Left ventricle myocardium superior (tissue), 1 donor: ENCODE data around the gene ZNF74. TPM values are rescaled to one million over a fixed set of nuclear protein-coding genes. Genes with fewer than 3 reads are reported as not detected.

Experiments
- ATAC-seq: fragments of 200-7000 bp; cut with Tn5 transposase; one replicate; pipeline ENCODE4 v1.9.1; 2020; ENCODE audit warnings: mild to moderate bottlenecking, moderate library complexity
- DNase-seq: peaks from one replicate; pipeline ENCODE4 v3.0.0-alpha.2; 2020
- intact Hi-C: fragments of 100-400 bp; cut with micrococcal nuclease; formaldehyde crosslinking; loops from one replicate; pipeline ENCODE4 v1.11.0; 2022
- total RNA-seq: library from RNA; stranded (reverse); fragmentation: NEBNext Ultra II Directional; extraction: Animal tissue kit (Norgen Biotek cat#: 25700); gene quantifications from one replicate; pipeline ENCODE4 v1.2.1, GENCODE V29; 2021
- donor health status: DM: no; HTN: yes; CAD: no; lungs with severe emphysema.

Gene ZNF74
- total RNA-seq, 1 donor from 2014 or later: 4.9 TPM

DNA sequence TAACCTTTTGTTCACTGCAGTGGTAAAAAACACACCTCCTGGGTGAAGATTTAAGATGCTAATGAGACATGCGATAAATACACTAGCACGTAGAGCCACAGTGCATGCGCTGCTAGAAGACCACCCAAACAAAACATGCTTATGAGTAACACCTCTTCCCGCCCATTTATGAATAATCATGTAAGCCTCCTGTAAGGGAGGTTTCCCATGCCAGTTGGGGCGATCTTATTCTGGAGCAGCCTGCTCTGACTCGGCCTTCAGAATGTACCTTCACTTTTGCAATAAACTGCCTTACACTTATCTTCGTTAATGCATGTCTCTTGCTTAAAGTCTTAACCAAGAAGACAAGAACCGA is 61.7 kb downstream of the ZNF74 start:
- intact Hi-C loops: loop anchor here (5.0 kb wide), 1 partner anchor 38 kb away; no protein-coding TSS in a partner anchor
- DNase-seq (no peak), ATAC-seq (no peak)

DNA sequence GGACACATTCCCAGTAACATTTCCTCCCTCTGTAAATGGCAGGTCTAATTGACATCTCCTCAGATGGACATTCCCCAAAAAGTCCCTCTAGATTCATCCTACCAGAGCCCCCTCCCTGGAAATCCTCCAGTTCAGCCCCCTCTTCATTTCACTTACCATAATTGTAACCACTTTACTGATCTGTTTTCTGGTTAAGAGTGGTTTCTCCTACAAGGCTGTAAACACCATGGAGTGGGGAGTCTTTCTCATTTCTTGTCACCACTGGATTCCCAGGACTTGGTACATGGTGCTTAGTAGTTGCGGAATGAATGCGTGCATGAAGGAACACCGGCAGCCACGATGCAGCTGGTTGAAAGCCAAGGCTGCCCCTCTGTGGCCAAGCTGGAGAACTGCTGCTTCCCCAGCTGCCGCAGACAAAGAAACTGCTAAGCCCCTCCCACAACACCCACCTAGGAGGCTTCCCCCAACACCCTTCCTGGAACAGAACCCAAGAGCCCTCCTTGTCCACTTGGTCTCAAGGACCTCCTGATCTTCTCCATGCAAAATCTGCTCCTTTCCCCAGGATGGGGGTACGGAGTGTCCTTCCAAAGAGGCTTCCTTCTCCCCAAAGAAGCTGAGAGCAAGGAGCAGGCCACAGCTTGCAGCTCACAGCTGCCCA is 62.2 kb downstream of the ZNF74 start:
- peak; percentile 90 for ATAC-seq
- peak; percentile 78 for DNase-seq
- intact Hi-C loops: loop anchor here (5.0 kb wide), 1 partner anchor 39 kb away; no protein-coding TSS in a partner anchor

DNA sequence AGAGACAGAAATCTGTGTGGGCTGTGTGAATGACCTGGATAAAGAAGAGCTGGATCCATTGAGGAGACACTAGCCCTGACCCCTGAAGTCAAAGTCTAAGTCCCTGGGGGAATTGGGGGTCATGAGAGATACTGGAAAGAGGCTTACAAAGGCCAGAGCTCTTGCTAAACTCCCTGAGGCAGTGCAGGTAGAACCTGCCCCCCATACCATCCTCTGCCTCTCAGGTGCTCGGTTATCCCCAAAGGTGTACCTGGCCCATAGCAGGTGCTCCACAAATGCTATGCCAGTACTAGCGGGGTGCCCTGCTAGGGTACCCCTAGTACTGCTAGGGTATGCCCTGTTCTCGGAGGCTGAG is 62.7 kb downstream of the ZNF74 start:
- intact Hi-C loops: loop anchor here (5.0 kb wide), 1 partner anchor 39 kb away; no protein-coding TSS in a partner anchor

DNA sequence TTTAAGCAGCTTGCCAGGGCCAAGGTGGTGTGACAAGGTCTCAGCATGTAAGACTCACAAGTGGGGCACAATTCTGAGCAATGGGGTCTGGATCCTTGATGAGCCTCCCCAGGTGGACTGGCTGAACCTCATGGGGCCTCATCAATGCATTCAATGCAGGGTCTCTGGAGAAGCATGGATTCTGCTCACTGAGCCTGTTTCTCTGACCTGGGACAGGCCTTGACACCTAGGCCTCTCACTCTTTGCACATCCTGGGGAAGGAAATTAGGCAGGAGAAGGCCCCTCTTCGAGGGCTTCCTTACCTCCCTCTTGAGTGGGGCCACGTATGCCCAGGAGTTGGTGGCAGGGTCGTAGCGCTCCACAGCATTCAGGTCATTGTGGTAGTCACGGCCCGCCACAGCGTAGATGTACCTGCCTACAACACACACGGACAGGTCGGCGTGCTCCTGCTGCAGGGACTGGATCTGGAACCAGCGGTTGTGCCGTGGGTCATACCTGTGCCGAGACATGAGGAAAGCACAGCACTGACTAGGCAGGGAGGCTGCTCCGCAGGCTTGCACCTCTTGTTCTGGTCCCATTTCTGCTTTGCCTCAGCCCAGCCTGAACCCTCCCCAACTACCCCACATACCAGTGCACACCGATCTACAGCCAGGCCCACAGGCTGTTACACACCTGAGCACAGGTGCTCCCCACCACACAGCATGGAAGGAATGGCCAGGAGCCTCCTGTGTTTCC is 63.7 kb downstream of the ZNF74 start:
- intact Hi-C loops: loop anchor here (5.0 kb wide), 1 partner anchor 40 kb away; no protein-coding TSS in a partner anchor
- DNase-seq (no peak), ATAC-seq (no peak)

More for the DNA sequence above, 62.7 kb downstream of the ZNF74 start:
- DNase-seq (no peak), ATAC-seq (no peak)

Other genes starting within 250 kb of the ZNF74 start
- 0.27 TPM for gene CCDC188, start 243.1 kb upstream of the ZNF74 start, total RNA-seq
- 1.2 TPM for gene RTN4R, start 125.8 kb upstream of the ZNF74 start, total RNA-seq
- 46.8 TPM for gene DGCR6L, start 74.1 kb upstream of the ZNF74 start, total RNA-seq
- gene SCARF2, start 43.7 kb downstream of the ZNF74 start, total RNA-seq: 2.7 TPM
- 14.2 TPM for gene KLHL22, start 101.6 kb downstream of the ZNF74 start, total RNA-seq
- gene MED15, start 113.5 kb downstream of the ZNF74 start, total RNA-seq: 51.0 TPM